ENCODE data around the gene PDE2A.

Gene PDE2A

GRCh38 chr11:72615329-72615728, 58.9 kb downstream of the PDE2A start:
- DNase-seq (ENCODE audit: low read depth, low spot score): no peak

- DNase-seq (ENCODE audit: low read depth, low spot score): no peak
Measured at GRCh38 chr11:72614381-72614780, 59.8 kb downstream of the PDE2A start.

GRCh38 chr11:72613977-72614376, 60.2 kb downstream of the PDE2A start:
- no peak for DNase-seq (ENCODE audit: low read depth, low spot score)

GRCh38 chr11:72613450-72613849, 60.8 kb downstream of the PDE2A start:
- no peak for DNase-seq (ENCODE audit: low read depth, low spot score)

- no peak for DNase-seq (ENCODE audit: low read depth, low spot score)
Measured at GRCh38 chr11:72609476-72609875, 64.7 kb downstream of the PDE2A start.

- DNase-seq (ENCODE audit: low read depth, low spot score): no peak
Measured at GRCh38 chr11:72609045-72609444, 65.2 kb downstream of the PDE2A start.

- no peak for DNase-seq (ENCODE audit: low read depth, low spot score)
Measured at GRCh38 chr11:72607496-72607895, 66.7 kb downstream of the PDE2A start.

- DNase-seq (ENCODE audit: low read depth, low spot score): no peak
Measured at GRCh38 chr11:72606748-72607468, 67.3 kb downstream of the PDE2A start.

- DNase-seq (ENCODE audit: low read depth, low spot score): no peak
Measured at GRCh38 chr11:72605973-72606747, 68.1 kb downstream of the PDE2A start.

GRCh38 chr11:72604256-72604655, 70.0 kb downstream of the PDE2A start:
- DNase-seq (ENCODE audit: low read depth, low spot score): no peak

- no peak for DNase-seq (ENCODE audit: low read depth, low spot score)
Measured at GRCh38 chr11:72602250-72602904, 71.8 kb downstream of the PDE2A start.

- no peak for DNase-seq (ENCODE audit: low read depth, low spot score)
Measured at GRCh38 chr11:72600557-72600956, 73.7 kb downstream of the PDE2A start.

- no peak for DNase-seq (ENCODE audit: low read depth, low spot score)
Measured at GRCh38 chr11:72599325-72600117, 74.7 kb downstream of the PDE2A start.

GRCh38 chr11:72598906-72599305, 75.3 kb downstream of the PDE2A start:
- no peak for DNase-seq (ENCODE audit: low read depth, low spot score)

GRCh38 chr11:72598466-72598865, 75.8 kb downstream of the PDE2A start:
- DNase-seq (ENCODE audit: low read depth, low spot score): no peak

- no peak for DNase-seq (ENCODE audit: low read depth, low spot score)
Measured at GRCh38 chr11:72597721-72598120, 76.5 kb downstream of the PDE2A start.

GRCh38 chr11:72595292-72595684, 78.9 kb downstream of the PDE2A start:
- no peak for DNase-seq (ENCODE audit: low read depth, low spot score)

- no peak for DNase-seq (ENCODE audit: low read depth, low spot score)
Measured at GRCh38 chr11:72594493-72595291, 79.5 kb downstream of the PDE2A start.

- DNase-seq (ENCODE audit: low read depth, low spot score): no peak
Measured at GRCh38 chr11:72592698-72593495, 81.3 kb downstream of the PDE2A start.

Data from smooth muscle cell of the brain vasculature (primary cell).